Occipital lobe (tissue), 2 donors: ENCODE data around the gene RPS21. TPM values are rescaled to one million over a fixed set of nuclear protein-coding genes. Genes with fewer than 3 reads are reported as not detected.

Source experiments
- DNase-seq: peaks from one replicate; lab custom pipeline; 2025; lab: John Stamatoyannopoulos, UW
- total RNA-seq: library from RNA; depleted of rRNA; stranded (reverse); fragments of >200 nt; gene quantifications from one replicate; pipeline ENCODE4 v1.2.3, GENCODE V29; 2014

RPS21 gene
- total RNA-seq, 1 donor from 2014 or later = 715 TPM

DNA sequence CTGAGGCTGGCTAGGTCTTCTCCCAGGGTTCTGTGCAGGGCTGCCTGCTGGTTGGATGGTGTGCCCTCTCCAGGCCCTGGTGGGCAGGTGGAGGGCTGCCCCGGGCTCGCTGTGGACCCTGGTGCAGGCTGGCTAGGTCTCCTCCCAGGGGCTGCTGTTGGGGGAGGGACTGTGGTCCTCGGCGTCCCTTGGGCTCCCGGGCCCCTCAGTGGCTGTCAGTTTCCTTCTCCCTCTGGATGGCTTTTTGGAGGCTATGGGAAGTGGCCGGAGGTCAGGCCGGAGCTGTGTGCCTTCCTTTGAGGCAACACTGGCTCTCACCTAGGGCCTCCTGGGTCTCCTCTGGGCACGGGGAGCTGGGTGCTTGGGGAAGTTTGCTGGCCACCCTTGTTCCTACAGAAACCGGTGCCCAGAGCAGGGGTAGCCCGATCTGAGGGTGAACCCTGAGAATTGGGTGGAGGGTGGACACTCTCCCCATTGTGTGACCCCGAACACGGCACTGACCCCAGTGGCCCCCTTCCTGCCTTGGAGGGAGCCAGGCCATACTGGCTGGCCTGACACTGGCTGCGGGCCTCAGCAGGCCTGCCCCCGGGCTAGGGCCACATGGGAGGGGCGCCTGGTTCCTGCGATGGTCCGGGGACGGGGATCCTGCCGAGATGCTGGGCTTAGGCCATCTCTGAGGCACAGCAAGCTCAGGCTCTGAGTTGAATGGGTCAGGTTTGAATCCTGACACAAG, 24.0 kb downstream of the RPS21 start:
- no peak for DNase-seq

- no peak for DNase-seq
Observed at GRCh38 chr20:62411479-62412193, 24.7 kb downstream of the RPS21 start.

GRCh38 chr20:62412194-62413024, 25.5 kb downstream of the RPS21 start:
- no peak for DNase-seq

DNA sequence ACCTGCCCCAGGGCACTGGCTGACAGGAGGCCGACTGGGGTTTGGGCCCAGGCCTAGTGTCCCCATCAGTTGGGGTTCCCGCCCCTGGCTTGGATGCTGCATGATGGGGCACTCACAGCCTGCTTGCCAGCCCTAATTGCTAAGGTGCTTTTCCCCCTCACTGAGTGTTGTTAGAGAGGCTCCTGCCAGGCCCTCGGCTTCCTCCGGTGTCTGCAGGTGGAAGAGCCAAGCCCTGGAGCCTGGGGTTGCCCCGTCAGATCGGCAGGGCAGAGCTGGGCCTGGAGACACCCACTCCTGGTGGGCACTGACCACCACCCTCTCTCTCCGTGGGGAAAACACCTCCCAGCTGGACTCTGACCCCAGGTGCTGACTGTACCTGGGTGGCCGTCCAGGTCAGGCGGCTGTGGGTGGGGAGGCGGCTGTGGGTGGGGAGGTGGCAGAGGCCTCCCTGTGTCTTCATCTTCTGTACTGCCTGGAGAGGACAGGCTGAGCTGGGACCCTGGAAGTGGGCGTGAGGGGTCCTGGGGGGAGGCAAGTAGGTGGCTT, 26.2 kb downstream of the RPS21 start:
- no peak for DNase-seq

GRCh38 chr20:62413896-62414481, 27.1 kb downstream of the RPS21 start:
- no peak for DNase-seq

DNA sequence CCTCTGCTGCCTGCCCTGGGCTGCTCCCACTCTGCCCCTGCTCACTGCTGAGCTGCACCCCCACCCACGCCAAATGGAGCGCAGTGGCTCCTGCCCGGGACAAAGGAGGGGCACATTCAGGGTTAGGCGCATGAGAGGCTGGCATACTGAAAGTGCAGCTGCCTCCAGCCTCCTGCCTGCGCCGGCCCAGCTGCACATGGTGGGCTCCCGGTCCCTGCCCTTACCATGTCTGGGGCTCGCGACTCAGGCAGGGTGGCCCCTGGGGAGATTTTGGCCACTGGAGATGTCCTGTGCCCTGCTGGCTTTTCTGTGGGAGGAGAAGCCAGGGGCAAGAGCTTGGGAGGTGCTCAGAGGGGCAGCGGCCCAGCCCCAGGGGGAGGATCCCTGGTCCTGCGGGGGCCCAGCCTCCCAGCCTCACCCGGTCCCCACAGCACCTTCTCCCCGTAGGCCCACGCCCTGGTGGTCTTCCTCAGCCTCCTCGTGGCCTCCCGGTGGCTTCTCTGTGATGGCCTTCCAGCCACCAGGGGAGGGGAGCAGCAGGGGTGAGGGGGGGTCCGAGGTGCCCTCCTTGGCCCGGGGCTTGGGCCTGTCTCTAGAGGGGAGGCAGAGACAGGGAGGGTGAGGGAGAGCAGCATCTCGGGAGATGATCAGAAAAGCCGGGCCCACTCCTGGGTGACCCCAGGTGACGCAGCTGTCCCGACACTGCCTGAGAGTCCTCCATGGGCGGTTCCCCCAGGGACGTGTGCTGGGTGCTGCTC, 28.6 kb downstream of the RPS21 start:
- no peak for DNase-seq

DNA sequence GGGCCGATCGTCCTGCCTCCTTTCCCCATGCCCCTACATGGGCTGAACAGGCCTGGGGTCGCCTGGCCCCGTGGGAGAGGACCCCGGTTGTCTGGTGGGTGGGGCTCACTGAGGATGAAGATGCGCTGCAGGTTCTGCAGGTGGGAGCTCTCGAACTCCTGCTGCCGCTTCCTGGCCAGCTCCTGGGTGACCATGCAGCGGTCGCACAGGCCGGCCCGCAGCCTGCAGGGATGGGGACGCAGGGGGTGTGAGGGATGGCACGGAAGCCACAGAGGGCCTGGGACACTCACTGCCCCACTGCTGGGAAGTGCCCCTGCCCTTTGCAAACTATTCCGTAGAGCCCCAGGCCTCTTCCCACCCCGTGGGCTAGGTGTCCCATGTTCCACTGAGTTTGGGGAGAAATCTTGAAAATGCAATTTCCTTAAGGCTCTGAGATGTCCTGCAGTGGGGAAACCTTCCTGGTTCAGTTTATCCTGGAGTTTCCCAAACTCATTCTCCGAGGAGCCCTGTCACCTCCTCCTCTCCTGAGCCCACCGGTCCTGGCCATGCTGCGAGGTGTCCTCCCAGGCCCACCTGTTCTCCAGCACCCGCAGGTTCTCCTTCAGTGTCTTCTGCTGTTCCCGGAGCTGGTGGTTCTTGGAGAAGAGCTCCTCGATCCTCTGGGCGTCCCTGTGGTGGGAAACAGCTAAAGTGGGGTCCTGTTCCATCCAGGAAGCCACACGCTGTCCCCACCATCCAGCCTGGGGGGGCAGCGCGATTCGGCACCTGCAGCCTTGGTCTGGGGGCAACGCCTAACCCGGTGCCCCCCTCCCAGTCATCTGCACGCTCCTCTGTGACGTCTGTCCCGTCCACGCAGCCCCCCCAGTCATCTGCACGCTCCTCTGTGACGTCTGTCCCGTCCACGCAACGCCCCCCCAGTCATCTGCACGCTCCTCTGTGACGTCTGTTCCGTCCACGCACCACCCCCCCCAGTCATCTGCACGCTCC, 30.0 kb downstream of the RPS21 start:
- DNase-seq = no peak

- no peak for DNase-seq
Observed at GRCh38 chr20:62417981-62418708, 31.2 kb downstream of the RPS21 start.

GRCh38 chr20:62418709-62419487, 32.0 kb downstream of the RPS21 start:
- no peak for DNase-seq

DNA sequence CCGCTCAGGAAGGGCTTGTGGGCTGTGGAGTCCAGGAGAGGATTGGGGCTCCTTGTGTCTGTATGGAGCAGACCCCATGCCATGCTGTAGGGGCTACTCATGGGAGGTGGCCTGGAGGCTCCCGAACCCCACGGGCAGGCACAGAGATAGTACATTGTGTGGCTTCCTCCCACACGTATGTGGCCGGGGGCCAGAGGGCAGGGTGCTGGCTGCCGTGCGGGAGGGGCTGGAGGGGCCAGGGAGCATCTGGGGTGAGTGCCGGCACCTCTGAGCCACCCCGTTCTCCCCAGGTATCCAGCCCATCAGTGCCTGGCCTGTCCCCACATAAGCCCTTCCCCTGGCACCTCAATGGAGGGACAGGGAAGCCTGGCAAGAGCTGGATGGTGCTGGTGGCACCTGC, 32.9 kb downstream of the RPS21 start:
- DNase-seq = no peak

- DNase-seq = no peak
Observed at GRCh38 chr20:62420846-62421715, 34.2 kb downstream of the RPS21 start.

GRCh38 chr20:62421716-62421990, 34.8 kb downstream of the RPS21 start:
- DNase-seq = no peak

DNA sequence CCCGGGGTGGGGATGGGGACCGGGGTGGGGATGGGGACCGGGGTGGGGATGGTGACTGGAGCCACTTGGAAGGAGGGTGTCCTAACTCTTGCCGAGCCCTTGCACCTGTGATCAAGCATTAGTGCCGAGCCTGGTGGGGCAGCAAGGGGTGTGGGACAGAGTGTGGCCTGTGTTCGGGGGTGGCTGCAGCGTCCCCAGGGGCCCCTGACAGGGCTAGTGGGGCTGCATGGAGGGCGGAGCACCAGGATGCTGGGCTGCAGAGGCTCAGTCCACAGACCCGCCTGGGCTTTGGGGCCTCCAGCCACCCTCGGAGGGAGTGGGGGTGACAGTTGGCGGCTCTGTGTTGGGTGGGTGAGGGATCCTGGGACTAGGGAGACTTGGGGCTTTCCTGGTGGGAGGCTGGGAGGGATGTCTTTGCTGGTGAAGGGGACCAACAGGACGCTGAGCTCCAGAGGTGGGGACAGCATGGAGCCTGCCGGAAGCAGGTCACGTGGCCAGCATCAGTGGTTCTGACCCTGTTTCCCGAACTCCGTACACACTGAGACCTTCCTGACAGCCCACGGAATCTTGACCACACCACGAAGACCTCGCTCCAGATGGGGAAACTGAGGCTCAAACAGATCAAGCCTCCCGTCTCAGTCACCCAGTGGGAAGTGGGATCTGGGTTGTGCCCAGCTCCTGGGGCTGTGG, 35.9 kb downstream of the RPS21 start:
- DNase-seq = no peak

DNA sequence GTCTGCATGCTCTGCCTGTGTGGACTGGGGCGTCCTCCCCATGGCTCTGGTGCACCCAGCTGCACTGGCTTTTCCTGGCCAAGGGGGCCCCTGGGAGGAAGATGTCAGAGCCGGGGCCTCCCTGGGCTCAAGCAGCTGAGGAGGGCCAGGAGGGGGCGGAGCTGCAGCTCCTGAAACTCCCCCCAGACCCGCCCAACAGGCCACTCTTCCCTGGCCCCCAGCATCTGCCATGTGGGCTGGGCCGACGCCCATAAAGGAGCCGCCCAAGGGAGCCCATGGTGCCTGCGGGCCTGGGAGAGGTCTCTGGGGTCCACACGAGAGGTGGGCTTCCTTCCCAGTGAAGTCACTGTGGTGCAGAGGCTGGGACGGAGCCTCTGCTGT, 36.4 kb downstream of the RPS21 start:
- no peak for DNase-seq

DNA sequence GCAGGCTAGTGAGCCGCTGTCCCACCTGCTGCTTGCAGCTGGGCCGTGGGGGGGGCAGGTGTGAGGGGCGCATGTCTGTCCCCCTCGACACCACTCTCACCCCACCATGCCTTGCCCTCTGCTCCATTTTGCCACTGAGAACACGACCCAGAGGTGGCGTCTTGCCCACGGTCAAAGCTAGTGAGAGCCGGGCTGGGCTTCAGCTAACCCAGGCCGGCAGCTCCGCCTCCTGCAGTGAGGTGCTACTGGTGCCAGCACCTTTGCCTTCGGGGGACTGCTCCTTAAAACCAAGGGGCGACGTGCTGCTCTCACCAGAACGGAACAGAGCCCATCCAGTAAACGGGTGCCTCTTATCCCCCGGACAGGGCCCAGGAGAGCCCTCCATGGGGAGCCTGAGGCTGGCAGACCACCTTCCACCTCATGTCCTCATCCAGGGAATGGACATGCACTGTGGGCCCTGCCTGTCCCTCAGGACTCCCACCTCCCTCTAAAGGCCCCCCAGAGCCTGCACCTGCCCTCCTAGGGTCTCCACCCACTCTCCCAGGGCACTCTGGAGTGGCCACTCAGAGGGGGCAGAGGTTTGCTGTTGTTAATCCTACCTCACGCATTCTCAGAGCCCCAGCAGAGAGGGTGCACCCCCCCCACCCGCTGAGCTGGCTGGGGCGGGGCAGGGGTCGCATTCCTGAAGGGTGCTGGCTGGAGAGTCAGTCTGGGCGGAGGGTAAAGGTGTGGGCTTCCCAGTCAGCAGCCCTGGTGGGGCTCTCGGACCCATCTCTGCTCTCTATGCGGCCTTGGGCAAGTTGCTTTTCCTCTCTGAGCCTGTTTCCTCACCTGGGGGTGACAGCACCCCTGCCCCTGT, 37.6 kb downstream of the RPS21 start:
- no peak for DNase-seq
